GM21619 (cell line): ENCODE measurements around the gene USP17L5.
"Not testable (repeated sequence)": the region's sequence is repeated elsewhere in the genome, so short reads cannot be mapped to it uniquely, and the experiment has no call there.

ENCODE experiments used
- ATAC-seq: cut with Tn5 transposase; IDR thresholded peaks from one replicate; pipeline ENCODE4 v1.9.1; 2021; ENCODE audit not compliant: unreplicated experiment

The USP17L5 gene, protein sequence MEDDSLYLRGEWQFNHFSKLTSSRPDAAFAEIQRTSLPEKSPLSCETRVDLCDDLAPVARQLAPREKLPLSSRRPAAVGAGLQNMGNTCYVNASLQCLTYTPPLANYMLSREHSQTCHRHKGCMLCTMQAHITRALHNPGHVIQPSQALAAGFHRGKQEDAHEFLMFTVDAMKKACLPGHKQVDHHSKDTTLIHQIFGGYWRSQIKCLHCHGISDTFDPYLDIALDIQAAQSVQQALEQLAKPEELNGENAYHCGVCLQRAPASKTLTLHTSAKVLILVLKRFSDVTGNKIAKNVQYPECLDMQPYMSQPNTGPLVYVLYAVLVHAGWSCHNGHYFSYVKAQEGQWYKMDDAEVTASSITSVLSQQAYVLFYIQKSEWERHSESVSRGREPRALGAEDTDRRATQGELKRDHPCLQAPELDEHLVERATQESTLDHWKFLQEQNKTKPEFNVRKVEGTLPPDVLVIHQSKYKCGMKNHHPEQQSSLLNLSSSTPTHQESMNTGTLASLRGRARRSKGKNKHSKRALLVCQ

DNA sequence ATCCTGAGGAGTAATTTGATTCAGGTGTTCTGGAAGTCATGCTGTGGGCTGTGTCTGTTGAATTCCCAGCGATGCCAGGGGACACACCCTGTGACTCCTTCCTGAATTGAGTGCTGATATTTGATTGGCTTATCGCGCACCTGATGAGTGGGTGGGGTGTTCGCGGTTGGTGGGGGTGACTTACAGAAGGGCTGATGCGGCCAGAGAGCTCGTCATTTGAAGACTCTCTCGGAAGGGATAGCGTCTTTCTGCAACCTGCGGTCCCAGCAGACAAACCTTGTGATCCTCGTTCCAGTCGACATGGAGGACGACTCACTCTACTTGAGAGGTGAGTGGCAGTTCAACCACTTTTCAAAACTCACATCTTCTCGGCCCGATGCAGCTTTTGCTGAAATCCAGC is at the start of gene USP17L5:
Gene USP17L5, plus strand, starts transcription at position 301 of the 400 bp plus-strand sequence. Its CDS starts 0 bp downstream, at position 301.
- not testable (repeated sequence) for ATAC-seq

DNA sequence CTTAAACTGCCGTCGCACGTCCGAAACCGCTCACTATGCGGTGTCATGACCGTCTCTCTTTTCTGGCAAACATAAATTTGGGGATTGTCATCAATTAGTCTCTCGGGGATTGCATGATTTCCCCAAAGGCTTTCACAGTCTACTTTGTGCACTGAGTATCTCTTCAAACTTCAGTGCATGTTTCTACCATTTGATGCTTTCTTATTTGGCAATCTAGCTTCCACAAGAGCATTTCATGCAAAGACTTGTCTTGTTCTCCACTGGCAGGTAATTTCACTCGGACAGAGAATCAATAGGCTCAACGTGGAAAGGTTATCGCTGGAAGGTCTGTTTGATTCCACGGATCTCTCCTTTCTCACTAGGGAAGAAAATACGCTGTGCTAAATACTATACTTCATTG is 15.0 kb upstream of the USP17L5 start:
- not testable (repeated sequence) for ATAC-seq

- not testable (repeated sequence) for ATAC-seq
Measured at GRCh38 chr4:9324865-9325264, 14.3 kb upstream of the USP17L5 start, which contains the start of gene USP17L24. USP17L24 (plus strand) TSS chr4:9325165; CDS start chr4:9325165, 0 bp downstream.

GRCh38 chr4:9329611-9330010 is 9.6 kb upstream of the USP17L5 start, which contains the start of gene USP17L25:
USP17L25 (plus strand) TSS chr4:9329911; CDS start chr4:9329911, 0 bp downstream.
- ATAC-seq = not testable (repeated sequence)

GRCh38 chr4:9334358-9334757 is 4.8 kb upstream of the USP17L5 start, which contains the start of gene USP17L26:
USP17L26 (plus strand) TSS chr4:9334658; CDS start chr4:9334658, 0 bp downstream.
- ATAC-seq = not testable (repeated sequence)

- not testable (repeated sequence) for ATAC-seq
Measured at GRCh38 chr4:9343848-9344247, 4.6 kb downstream of the USP17L5 start, which contains the start of gene USP17L27. USP17L27 (plus strand) TSS chr4:9344148; CDS start chr4:9344148, 0 bp downstream.

GRCh38 chr4:9348593-9348992 is 9.4 kb downstream of the USP17L5 start, which contains the start of gene USP17L28:
USP17L28 (plus strand) TSS chr4:9348893; CDS start chr4:9348893, 0 bp downstream.
- not testable (repeated sequence) for ATAC-seq

DNA sequence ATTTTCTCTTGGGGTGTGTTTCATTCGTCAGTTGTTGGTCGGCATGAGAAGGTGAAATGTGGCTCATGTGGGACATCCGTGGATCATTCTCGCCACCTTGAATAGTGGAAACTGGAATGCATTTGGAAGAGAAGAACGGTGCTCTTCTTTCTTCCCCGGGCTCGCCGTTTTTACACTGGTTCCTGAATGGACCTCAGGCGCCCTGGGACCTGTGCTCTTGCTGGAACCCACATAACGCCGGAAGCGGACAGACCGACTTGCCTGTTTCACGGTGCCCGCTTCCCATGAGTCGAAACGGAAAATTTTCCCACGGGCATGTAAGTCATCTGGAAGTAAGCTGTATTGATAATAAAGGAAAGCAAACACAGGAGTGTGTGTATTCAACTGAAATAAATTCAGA is 11.7 kb downstream of the USP17L5 start:
- ATAC-seq = not testable (repeated sequence)

DNA sequence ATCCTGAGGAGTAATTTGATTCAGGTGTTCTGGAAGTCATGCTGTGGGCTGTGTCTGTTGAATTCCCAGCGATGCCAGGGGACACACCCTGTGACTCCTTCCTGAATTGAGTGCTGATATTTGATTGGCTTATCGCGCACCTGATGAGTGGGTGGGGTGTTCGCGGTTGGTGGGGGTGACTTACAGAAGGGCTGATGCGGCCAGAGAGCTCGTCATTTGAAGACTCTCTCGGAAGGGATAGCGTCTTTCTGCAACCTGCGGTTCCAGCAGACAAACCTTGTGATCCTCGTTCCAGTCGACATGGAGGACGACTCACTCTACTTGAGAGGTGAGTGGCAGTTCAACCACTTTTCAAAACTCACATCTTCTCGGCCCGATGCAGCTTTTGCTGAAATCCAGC is 14.1 kb downstream of the USP17L5 start, which contains the start of gene USP17L29:
Gene USP17L29, plus strand, starts transcription at position 301 of the 400 bp plus-strand sequence. Its CDS starts 0 bp downstream, at position 301.
- ATAC-seq = not testable (repeated sequence)

GRCh38 chr4:9362829-9363228 is 23.6 kb downstream of the USP17L5 start, which contains the start of gene USP17L30:
USP17L30 (plus strand) TSS chr4:9363129; CDS start chr4:9363129, 0 bp downstream.
- ATAC-seq = not testable (repeated sequence)

DNA sequence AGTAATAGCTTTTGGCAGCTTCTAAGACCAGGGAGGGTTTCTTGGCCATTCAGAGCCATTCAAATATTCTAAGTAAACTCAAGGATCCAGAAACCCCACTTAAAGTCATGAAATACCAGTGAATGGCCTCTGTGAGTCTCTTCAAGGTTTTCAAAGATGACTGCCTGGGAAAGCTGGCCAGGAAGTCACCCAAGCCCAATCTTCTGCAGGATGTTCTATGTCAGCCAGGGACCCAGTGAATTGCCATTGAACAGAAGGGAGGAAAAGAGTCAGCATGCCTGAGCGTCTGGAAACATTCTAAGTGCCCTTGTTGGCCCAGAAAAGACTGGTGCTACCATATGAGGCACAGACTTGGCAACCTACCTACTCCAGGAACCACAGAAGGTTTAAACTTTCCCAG is 40.7 kb downstream of the USP17L5 start:
- ATAC-seq = not testable (repeated sequence)

GRCh38 chr4:9381012-9381534 is 41.9 kb downstream of the USP17L5 start:
- ATAC-seq = not testable (repeated sequence)

- no peak for ATAC-seq
Measured at GRCh38 chr4:9384126-9384525, 44.9 kb downstream of the USP17L5 start.

DNA sequence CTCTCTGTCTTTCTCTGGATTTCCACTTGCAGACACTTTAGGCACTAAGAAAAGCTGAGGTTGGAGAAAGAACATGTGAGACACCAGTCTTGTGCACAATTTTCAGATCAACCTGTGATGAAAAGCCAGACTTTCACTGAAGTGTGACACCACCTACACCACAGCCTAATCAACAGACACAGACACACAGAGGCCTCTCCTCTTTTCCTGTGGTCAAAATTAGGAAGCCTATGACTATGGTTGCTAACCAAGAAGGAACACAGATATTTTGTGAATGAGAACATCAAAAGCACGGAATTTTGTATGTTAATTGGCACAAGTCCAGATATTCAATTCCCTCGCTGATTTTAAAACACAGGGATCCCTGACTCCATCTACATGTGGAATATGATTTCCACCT is 49.8 kb downstream of the USP17L5 start:
- not testable (repeated sequence) for ATAC-seq
